Fibroblast of lung (primary cell): ENCODE measurements around the gene ABLIM2.

ENCODE experiments used
- CTCF ChIP-seq, 2 donors: IDR thresholded peaks in 1 of 2; conservative IDR thresholded peaks in 1 of 2; 1 replicate in 1 of 2; 2 replicates in 1 of 2; pipeline ENCODE4 v1.5.1; 2011 to 2012; ENCODE audit warnings: low read length in 2 of 2, control low read depth in 1 of 2, inconsistent platforms in 1 of 2, low read depth in 1 of 2, mild to moderate bottlenecking in 1 of 2
- EZH2 ChIP-seq: IDR thresholded peaks from 2 replicates; pipeline ENCODE4 v1.5.1; 2012; ENCODE audit warnings: low read length, control low read depth, mild to moderate bottlenecking; ENCODE audit errors: missing control alignments

GRCh38 chr4:7967501-7968261, 190.9 kb downstream of the ABLIM2 start:
- TF ChIP-seq EZH2, result no peak
- TF ChIP-seq CTCF (conservative IDR thresholded peaks at IDR 0.05 in 1 of 2, IDR thresholded peaks at IDR 0.05 in 1 of 2; ENCODE audit: low read depth in 1 of 2, low read length in 2 of 2), result no peak
